Loucy (cell line): ENCODE results near the gene DYNLT4.

Source experiments
- H2AFZ ChIP-seq: fragments of 200-600 bp; sonication (generic); 2 replicates; pipeline ENCODE4 v1.6.0; 2016; ENCODE audit warnings: antibody characterized with exemption, mild to moderate bottlenecking, low read length, moderate library complexity
- H3F3A ChIP-seq: fragments of 200-600 bp; 2 replicates; pipeline ENCODE4 v1.6.0; 2016; ENCODE audit warnings: antibody characterized with exemption, low read depth, mild to moderate bottlenecking
- H3K27me3 ChIP-seq: fragments of 200-600 bp; sonication (generic); 2 replicates; pipeline ENCODE4 v1.6.1; 2014; ENCODE audit warnings: low read length, mild to moderate bottlenecking; ENCODE audit not compliant: insufficient read depth, poor library complexity, severe bottlenecking
- H3K36me3 ChIP-seq: fragments of 200-600 bp; sonication (generic); 2 replicates; pipeline ENCODE4 v1.6.1; 2016; ENCODE audit warnings: low read length; ENCODE audit not compliant: insufficient read depth
- H3K4me1 ChIP-seq: fragments of 200-600 bp; sonication (generic); 2 replicates; pipeline ENCODE4 v1.5.1; 2014; ENCODE audit warnings: low read length, mild to moderate bottlenecking; ENCODE audit not compliant: insufficient read depth, poor library complexity, severe bottlenecking
- H3K4me2 ChIP-seq: fragments of 200-600 bp; sonication (generic); 2 replicates; pipeline ENCODE4 v1.6.0; 2014; ENCODE audit warnings: antibody characterized with exemption, low read length, low read depth, mild to moderate bottlenecking; ENCODE audit not compliant: poor library complexity, severe bottlenecking
- H3K4me3 ChIP-seq: fragments of 200-600 bp; sonication (generic); 2 replicates; pipeline ENCODE4 v1.5.1; 2014; ENCODE audit warnings: low read length, mild to moderate bottlenecking, mixed read lengths; ENCODE audit not compliant: poor library complexity, severe bottlenecking
- H3K79me2 ChIP-seq: fragments of 200-600 bp; sonication (generic); 2 replicates; pipeline ENCODE4 v1.6.1; 2014; ENCODE audit warnings: low read length; ENCODE audit not compliant: insufficient read depth
- H3K9ac ChIP-seq: fragments of 200-600 bp; sonication (generic); 2 replicates; pipeline ENCODE4 v1.6.0; 2014; ENCODE audit warnings: mild to moderate bottlenecking, low read depth, low read length, moderate library complexity; ENCODE audit not compliant: poor library complexity, severe bottlenecking
- H3K9me2 ChIP-seq: fragments of 200-600 bp; sonication (generic); replicated peaks from 2 replicates; pipeline ENCODE4 v1.6.1; 2016; ENCODE audit warnings: low read depth, low read length, mixed read lengths
- H3K9me3 ChIP-seq: fragments of 200-600 bp; sonication (generic); 2 replicates; pipeline ENCODE4 v1.6.1; 2014; ENCODE audit warnings: mild to moderate bottlenecking, antibody characterized with exemption, low read length, low read depth; ENCODE audit not compliant: insufficient read depth
- H4K20me1 ChIP-seq: fragments of 200-600 bp; sonication (generic); 2 replicates; pipeline ENCODE4 v1.6.0; 2014; ENCODE audit warnings: antibody characterized with exemption, low read length, mild to moderate bottlenecking; ENCODE audit not compliant: insufficient read depth, poor library complexity, severe bottlenecking
- EZH2phosphoT487 ChIP-seq: fragments of 200-600 bp; IDR thresholded peaks from 2 replicates; pipeline ENCODE4 v1.6.1; 2018; ENCODE audit warnings: antibody characterized with exemption, mild to moderate bottlenecking, moderate library complexity, borderline replicate concordance
- TF ChIP-seq, protein P1 (sequence below): fragments of 200-600 bp; sonication (generic); conservative IDR thresholded peaks from 2 replicates; pipeline ENCODE4 v1.5.1; 2014; ENCODE audit warnings: mild to moderate bottlenecking, antibody characterized with exemption, low read length

DYNLT4 gene

DNA sequence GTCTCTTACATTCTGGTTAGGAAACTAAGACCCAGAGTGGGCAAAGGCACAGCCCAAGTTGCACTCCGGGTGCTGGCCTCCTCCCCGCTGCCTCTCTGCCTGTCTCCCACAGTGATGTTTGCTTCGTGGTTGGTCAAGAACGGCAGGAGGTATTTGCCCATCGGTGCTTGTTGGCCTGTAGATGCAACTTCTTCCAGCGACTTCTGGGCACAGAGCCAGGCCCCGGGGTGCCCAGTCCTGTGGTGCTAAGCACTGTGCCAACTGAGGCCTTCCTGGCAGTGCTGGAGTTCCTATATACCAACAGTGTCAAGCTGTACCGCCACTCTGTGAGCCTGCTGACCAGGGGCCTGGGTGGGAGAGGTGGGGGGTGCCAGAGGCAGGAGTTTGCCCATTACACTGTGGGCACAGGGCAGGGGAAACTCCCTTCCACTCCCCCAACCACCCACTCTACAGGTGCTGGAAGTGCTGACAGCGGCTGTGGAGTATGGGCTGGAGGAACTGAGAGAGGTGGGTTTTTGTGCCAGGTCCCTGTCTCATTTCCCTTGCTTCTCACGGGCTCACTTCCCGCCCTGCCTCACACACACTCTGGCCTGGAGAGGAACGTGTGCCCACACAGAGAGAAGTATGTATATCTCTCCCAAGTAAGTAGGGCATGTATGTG is 3.1 kb upstream of the DYNLT4 start:
- no peaks in the 10 kb centered on the region for H3K27me3 ChIP-seq
- peak overlapping the region; percentile 24 for H3K4me2 ChIP-seq
- peak overlapping the region; percentile 27 for H3K9ac ChIP-seq
- no peak for TF ChIP-seq EZH2phosphoT487
- TF ChIP-seq, protein P1, sequence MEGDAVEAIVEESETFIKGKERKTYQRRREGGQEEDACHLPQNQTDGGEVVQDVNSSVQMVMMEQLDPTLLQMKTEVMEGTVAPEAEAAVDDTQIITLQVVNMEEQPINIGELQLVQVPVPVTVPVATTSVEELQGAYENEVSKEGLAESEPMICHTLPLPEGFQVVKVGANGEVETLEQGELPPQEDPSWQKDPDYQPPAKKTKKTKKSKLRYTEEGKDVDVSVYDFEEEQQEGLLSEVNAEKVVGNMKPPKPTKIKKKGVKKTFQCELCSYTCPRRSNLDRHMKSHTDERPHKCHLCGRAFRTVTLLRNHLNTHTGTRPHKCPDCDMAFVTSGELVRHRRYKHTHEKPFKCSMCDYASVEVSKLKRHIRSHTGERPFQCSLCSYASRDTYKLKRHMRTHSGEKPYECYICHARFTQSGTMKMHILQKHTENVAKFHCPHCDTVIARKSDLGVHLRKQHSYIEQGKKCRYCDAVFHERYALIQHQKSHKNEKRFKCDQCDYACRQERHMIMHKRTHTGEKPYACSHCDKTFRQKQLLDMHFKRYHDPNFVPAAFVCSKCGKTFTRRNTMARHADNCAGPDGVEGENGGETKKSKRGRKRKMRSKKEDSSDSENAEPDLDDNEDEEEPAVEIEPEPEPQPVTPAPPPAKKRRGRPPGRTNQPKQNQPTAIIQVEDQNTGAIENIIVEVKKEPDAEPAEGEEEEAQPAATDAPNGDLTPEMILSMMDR = no peak
- H2AFZ ChIP-seq = no peak overlapping the region
- peaks cover 29% of the 10 kb centered on the region for H3K4me1 ChIP-seq
- no peaks in the 10 kb centered on the region for H4K20me1 ChIP-seq
- H3K9me2 ChIP-seq = no peaks in the 10 kb centered on the region
- no peak overlapping the region for H3K4me3 ChIP-seq
- no peaks in the 10 kb centered on the region for H3K36me3 ChIP-seq
- H3K9me3 ChIP-seq = no peaks in the 10 kb centered on the region
- H3K79me2 ChIP-seq = 0 out of 2 replicates have a peak, but pooled peaks cover 4% of the 10 kb centered on the region
- no peaks in the 10 kb centered on the region for H3F3A ChIP-seq

DNA sequence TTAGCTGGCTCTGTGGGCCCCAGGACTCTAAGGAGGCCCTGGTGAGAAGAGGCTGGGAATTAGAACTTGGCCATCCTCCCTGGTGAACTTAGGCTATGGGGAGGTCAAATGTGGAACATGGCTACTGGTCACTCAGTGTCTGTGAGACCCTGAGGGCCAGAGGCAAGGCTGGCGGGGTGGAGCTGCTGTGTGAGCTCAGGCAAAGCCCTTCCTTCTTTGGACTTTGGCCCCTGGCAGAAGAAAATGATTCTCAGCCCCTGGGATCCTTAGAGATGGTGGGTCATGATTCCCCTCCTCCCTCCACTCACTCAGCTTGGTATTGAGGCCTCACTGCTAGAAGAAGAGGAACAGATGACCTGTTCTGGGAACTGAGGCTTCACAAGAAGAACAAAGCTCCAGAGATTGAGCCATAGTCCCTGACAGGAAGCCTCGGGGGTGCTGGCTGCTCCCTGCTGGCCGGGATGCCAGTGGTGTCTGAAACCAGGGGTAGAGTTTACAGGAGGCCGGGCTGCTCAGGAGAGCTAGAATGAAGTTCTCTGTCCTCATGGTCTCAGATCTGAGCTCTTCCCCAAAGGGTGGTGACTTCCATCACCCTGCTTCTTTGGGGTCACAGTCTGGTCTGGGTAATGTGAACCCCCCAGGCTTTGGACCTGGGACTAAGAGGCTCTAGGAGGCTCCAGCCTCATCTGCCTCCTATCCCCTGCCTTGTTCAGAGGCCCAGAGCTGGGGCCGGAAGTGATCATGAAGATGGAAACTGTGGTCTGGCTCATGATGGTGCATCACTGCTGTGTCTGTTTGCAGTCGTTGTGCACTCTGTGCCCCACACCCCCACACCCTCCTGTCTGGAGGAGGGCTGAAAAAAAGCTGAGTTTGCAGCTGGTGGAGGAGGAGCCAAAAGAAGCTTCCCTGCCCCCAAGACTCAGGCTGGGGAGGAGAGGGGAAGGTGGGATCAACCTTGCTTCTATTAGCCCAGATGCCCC is 2.1 kb upstream of the DYNLT4 start:
- H3F3A ChIP-seq = no peaks in the 10 kb centered on the region
- H3K79me2 ChIP-seq = no peaks in the 10 kb centered on the region

GRCh38 chr1:44808063-44808937 is 1.1 kb upstream of the DYNLT4 start, which contains the start of gene BTBD19:
Gene BTBD19 (plus strand): TSS chr1:44808523. CDS start chr1:44808821, 298 bp downstream.
- no peaks in the 10 kb centered on the region for H3K9me2 ChIP-seq
- peak within 1 kb of the TSS; percentile 24 for H3K4me2 ChIP-seq
- H3K79me2 ChIP-seq = no peaks in the 10 kb centered on the region
- H2AFZ ChIP-seq = no peak within 1 kb of the TSS
- no peak within 1 kb of the TSS for H3K4me3 ChIP-seq
- peak within 1 kb of the TSS; percentile 60 for H3K9ac ChIP-seq
- H3F3A ChIP-seq = no peaks in the 10 kb centered on the region
- H4K20me1 ChIP-seq = no peaks in the 10 kb centered on the region
- H3K9me3 ChIP-seq = no peaks in the 10 kb centered on the region
- H3K36me3 ChIP-seq = no peaks in the 10 kb centered on the region
- TF ChIP-seq, protein P1 = no peak
- TF ChIP-seq EZH2phosphoT487 = no peak
- H3K27me3 ChIP-seq = no peaks in the 10 kb centered on the region
- peaks cover 25% of the 10 kb centered on the region for H3K4me1 ChIP-seq

More for the DNA sequence above, 2.1 kb upstream of the DYNLT4 start:
- Histone ChIP-seq H4K20me1 (no peaks in the 10 kb centered on the region), H3K9ac (peak overlapping the region; percentile 60), H3K36me3 (no peaks in the 10 kb centered on the region), H3K4me1 (peaks cover 28% of the 10 kb centered on the region), H2AFZ (no peak overlapping the region), H3K4me2 (peak overlapping the region; percentile 24), H3K9me3 (no peaks in the 10 kb centered on the region), H3K4me3 (no peak overlapping the region), H3K9me2 (no peaks in the 10 kb centered on the region), H3K27me3 (no peaks in the 10 kb centered on the region)
- TF ChIP-seq, protein P1 = no peak
- no peak for TF ChIP-seq EZH2phosphoT487
